BLaER1 (cell line): ENCODE data around the gene ZKSCAN8.
"Not testable (repeated sequence)": the region's sequence is repeated elsewhere in the genome, so short reads cannot be mapped to it uniquely, and the experiment has no call there.

Source experiments
- H3K27ac ChIP-seq: shearing (Covaris generic); formaldehyde crosslinking; 2 replicates; pipeline ENCODE4 v1.8.1; 2022
- H3K27me3 ChIP-seq: shearing (Covaris generic); formaldehyde crosslinking; 2 replicates; pipeline ENCODE4 v1.8.1; 2022
- H3K36me3 ChIP-seq: shearing (Covaris generic); formaldehyde crosslinking; 2 replicates; pipeline ENCODE4 v1.8.1; 2022
- H3K4me1 ChIP-seq: shearing (Covaris generic); formaldehyde crosslinking; 2 replicates; pipeline ENCODE4 v1.8.1; 2022
- H3K4me2 ChIP-seq: shearing (Covaris generic); formaldehyde crosslinking; 2 replicates; pipeline ENCODE4 v1.8.1; 2022
- H3K4me3 ChIP-seq: shearing (Covaris generic); formaldehyde crosslinking; 2 replicates; pipeline ENCODE4 v1.8.1; 2022
- H3K9ac ChIP-seq: shearing (Covaris generic); formaldehyde crosslinking; 2 replicates; pipeline ENCODE4 v1.8.1; 2022
- H3K9me3 ChIP-seq: shearing (Covaris generic); formaldehyde crosslinking; 2 replicates; pipeline ENCODE4 v1.8.1; 2022
- H4K20me1 ChIP-seq: shearing (Covaris generic); formaldehyde crosslinking; 2 replicates; pipeline ENCODE4 v1.8.1; 2022
- Cebpa-rat ChIP-seq: shearing (Covaris generic); IDR thresholded peaks from 2 replicates; pipeline ENCODE4 v1.8.1; 2022

The ZKSCAN8 gene

DNA sequence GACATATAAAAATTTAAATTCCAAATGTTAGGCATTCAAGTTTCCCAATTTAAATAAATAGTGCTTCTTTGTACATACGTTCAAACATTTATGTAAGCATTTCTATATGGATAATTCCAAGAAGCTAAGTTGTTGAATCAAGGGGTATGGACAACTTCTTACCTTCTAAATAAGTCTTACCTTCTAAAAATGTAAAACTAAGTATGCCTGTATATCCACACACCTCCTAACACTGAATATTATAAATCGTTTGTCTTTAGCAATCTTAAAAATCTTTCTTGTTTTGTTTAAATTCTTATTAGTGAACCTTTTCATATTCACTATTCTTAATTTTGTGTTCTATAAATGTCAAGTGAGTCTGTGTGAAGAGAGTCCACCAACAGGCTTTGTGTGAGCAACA lies 19.8 kb upstream of the ZKSCAN8 start:
- H3K4me1 ChIP-seq: peaks cover 25% of the 10 kb centered on the region
- peaks cover 17% of the 10 kb centered on the region for H4K20me1 ChIP-seq
- peaks cover 57% of the 10 kb centered on the region for H3K36me3 ChIP-seq
- H3K9ac ChIP-seq: no peak overlapping the region
- TF ChIP-seq Cebpa-rat: no peak
- no peaks in the 10 kb centered on the region for H3K9me3 ChIP-seq
- H3K27ac ChIP-seq: no peak overlapping the region
- no peak overlapping the region for H3K4me2 ChIP-seq
- no peaks in the 10 kb centered on the region for H3K27me3 ChIP-seq
- no peak overlapping the region for H3K4me3 ChIP-seq

DNA sequence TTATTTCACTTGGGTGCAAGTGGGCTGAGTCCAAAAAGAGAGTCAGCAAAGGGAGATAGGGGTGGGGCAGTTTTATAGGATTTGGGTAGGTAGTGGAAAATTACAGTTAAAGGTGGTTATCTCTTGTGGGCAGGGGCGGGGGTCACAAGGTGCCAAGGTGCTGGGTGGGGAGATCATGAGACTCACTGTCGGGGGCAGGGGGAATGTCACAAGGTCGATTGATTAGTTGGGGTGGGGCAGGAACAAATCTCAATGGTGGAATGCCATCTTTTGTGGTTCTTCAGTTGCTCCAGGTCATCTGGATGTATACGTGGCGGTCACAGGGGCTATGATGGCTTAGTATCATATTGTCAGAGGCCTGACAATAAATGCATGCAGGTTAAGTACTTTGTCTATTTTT lies 19.4 kb upstream of the ZKSCAN8 start:
- H3K4me2 ChIP-seq, H3K9me3 ChIP-seq, H3K27me3 ChIP-seq, H3K9ac ChIP-seq, H3K4me3 ChIP-seq, H3K27ac ChIP-seq: not testable (repeated sequence)
- Histone ChIP-seq H3K36me3 (peaks cover 58% of the 10 kb centered on the region), H3K4me1 (peaks cover 29% of the 10 kb centered on the region), H4K20me1 (peaks cover 21% of the 10 kb centered on the region)

DNA sequence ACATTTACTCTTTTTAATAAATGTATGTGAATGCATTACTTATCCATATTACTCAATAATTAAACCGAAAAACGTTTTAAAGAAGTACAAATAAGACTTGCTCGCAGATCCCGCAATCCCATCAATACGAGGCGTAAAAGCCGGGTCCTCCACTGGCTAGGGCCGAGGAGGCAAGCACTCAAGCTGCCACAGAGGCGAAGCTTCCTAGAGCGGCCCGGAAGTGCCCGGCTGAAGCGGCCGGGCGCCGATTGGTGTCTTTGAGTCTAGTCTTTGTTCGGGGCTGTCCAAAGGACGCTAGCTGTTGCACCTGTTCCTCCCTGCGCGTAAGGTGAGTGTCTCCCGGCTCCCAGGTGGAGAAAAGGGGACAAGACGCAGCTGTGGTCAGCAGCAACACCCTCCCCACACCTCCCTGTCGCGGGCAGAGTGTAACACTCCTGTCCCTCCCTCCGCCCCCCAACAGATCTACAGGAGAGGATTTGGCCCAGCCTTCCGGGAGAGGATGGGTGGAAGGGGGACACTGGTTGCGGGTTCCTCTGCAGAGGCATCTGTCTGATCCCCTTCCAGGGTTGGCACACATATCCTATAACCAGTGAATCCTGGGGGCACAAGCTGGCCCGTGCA lies 17.2 kb upstream of the ZKSCAN8 start, which contains the start of gene ZSCAN16:
Gene ZSCAN16, plus strand, starts transcription at position 260 of the 621 bp plus-strand sequence. CDS start 835 bp downstream, outside the sequence.
- Histone ChIP-seq H3K4me2 (peak within 1 kb of the TSS; percentile 92), H4K20me1 (peaks cover 40% of the 10 kb centered on the region), H3K9ac (peak within 1 kb of the TSS; percentile 86), H3K36me3 (peaks cover 61% of the 10 kb centered on the region), H3K4me1 (peaks cover 32% of the 10 kb centered on the region), H3K4me3 (peak within 1 kb of the TSS; percentile 90), H3K27me3 (no peaks in the 10 kb centered on the region), H3K9me3 (no peaks in the 10 kb centered on the region), H3K27ac (peak within 1 kb of the TSS; percentile 89)
- TF ChIP-seq Cebpa-rat: no peak

DNA sequence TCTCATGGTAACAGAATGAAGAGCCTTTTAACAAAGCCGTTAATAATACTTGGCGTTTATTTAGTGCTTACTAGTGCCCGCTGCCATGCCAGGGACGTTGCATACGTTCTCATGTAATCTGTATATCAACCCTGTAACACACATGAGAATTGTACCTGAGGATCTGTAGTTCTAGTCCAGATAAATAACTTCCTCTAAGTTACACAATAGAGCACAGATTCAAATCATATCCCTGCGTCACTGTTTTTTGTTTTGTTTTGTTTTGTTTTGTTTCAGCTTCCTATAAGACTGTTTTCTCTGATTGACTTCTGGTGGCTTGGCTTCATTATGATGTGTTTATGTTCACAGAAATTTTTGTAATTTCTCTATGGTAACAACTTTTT lies 16.7 kb upstream of the ZKSCAN8 start:
- peak overlapping the region; percentile 89 for H3K27ac ChIP-seq
- peak overlapping the region; percentile 92 for H3K4me2 ChIP-seq
- H3K36me3 ChIP-seq: peaks cover 64% of the 10 kb centered on the region

DNA sequence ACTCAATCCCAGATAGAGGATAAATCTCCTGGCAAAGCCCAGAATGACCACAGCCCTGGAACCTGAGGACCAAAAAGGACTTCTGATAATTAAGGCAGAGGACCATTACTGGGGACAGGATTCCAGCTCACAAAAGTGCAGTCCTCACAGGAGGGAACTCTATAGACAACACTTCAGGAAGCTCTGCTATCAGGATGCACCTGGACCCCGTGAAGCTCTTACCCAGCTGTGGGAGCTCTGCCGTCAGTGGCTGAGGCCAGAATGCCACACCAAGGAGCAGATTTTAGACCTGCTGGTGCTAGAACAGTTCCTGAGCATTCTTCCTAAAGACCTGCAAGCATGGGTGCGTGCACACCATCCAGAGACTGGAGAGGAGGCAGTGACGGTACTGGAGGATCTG lies 16.3 kb upstream of the ZKSCAN8 start:
- H3K4me3 ChIP-seq: peak overlapping the region; percentile 90
- peak overlapping the region; percentile 86 for H3K9ac ChIP-seq

More for the DNA sequence above, 16.7 kb upstream of the ZKSCAN8 start:
- no peak for TF ChIP-seq Cebpa-rat
- H3K27me3 ChIP-seq: no peaks in the 10 kb centered on the region
- H3K4me1 ChIP-seq: peaks cover 32% of the 10 kb centered on the region
- peak overlapping the region; percentile 86 for H3K9ac ChIP-seq
- H3K9me3 ChIP-seq: no peaks in the 10 kb centered on the region
- peaks cover 46% of the 10 kb centered on the region for H4K20me1 ChIP-seq
- H3K4me3 ChIP-seq: peak overlapping the region; percentile 90

DNA sequence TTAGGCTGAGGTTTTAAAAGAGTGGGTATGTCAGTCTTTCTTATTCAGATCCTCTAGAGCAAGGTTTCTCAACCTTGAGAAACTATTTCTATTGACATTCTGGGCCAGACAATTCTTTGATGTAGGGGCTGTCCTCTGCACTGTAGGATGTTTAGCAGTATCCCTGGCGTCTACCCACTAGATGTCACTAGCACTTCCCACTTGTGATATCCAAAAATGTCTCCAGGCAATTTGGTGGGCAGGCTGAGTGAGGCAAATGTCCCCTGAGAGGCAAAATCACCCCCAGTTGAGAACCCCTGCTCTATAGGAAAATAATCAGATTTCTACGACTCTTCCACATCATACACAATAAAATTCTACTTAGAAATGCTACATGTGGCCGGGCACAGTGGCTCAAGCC lies 7.7 kb upstream of the ZKSCAN8 start:
- peak overlapping the region; percentile 40 for H3K4me2 ChIP-seq
- no peaks in the 10 kb centered on the region for H3K9me3 ChIP-seq
- no peak overlapping the region for H3K9ac ChIP-seq
- H3K27ac ChIP-seq: no peak overlapping the region
- peaks cover 45% of the 10 kb centered on the region for H3K36me3 ChIP-seq
- no peaks in the 10 kb centered on the region for H3K27me3 ChIP-seq
- H3K4me1 ChIP-seq: peaks cover 33% of the 10 kb centered on the region
- no peak overlapping the region for H3K4me3 ChIP-seq
- no peak for TF ChIP-seq Cebpa-rat
- peaks cover 43% of the 10 kb centered on the region for H4K20me1 ChIP-seq

More for the DNA sequence above, 16.3 kb upstream of the ZKSCAN8 start:
- Histone ChIP-seq H3K36me3 (peaks cover 64% of the 10 kb centered on the region), H3K4me1 (peaks cover 32% of the 10 kb centered on the region), H4K20me1 (peaks cover 50% of the 10 kb centered on the region), H3K27ac (peak overlapping the region; percentile 89), H3K27me3 (no peaks in the 10 kb centered on the region), H3K4me2 (peak overlapping the region; percentile 92), H3K9me3 (no peaks in the 10 kb centered on the region)
- no peak for TF ChIP-seq Cebpa-rat

DNA sequence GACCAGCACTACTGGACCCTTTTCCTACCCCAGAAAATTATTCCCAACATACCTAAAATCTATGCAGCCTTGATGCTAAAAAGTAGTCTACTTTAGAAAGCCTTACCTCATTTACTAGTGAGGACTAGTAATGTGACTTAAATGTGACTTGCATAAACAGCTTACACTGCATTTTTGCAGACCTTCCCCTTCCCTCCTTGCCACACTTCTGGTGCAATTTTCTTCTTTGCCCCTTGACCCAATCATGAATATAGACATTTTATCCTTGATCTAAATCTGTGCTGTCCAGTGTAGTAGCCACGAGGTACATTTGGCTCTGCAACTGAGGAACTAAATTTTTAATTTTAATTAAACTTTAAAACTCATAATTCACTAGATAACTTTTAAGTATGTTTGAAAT lies 7.0 kb upstream of the ZKSCAN8 start:
- Histone ChIP-seq H3K4me2 (peak overlapping the region; percentile 40), H3K4me3 (no peak overlapping the region), H3K4me1 (peaks cover 33% of the 10 kb centered on the region), H3K27me3 (no peaks in the 10 kb centered on the region), H4K20me1 (peaks cover 38% of the 10 kb centered on the region), H3K9me3 (no peaks in the 10 kb centered on the region), H3K9ac (no peak overlapping the region), H3K27ac (no peak overlapping the region), H3K36me3 (peaks cover 38% of the 10 kb centered on the region)
- TF ChIP-seq Cebpa-rat: no peak

DNA sequence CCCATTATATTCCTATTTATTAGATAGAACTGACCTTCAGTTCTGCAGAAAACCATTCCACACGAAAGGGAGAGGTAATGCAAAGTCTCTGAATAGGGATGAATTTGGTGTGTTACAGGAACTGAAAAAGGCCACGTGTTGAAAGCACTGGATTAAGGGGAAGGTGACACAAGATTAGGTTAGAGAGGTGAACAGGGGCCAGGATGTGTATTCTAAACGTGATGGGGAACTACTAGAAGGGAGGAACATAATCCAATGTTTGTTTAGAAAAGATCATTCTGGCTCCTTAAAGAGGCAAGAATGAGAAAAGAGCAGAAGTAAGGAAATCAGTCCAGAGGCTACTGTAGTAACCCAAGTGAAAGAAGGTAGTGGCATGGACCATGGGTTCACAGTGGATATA lies 6.3 kb upstream of the ZKSCAN8 start:
- H3K27ac ChIP-seq: no peak overlapping the region
- peaks cover 31% of the 10 kb centered on the region for H4K20me1 ChIP-seq
- H3K4me2 ChIP-seq: peak overlapping the region; percentile 92
- H3K27me3 ChIP-seq: no peaks in the 10 kb centered on the region
- peak overlapping the region; percentile 79; the same call in 1 of the 2 replicates for H3K4me3 ChIP-seq
- no peak for TF ChIP-seq Cebpa-rat
- H3K36me3 ChIP-seq: peaks cover 31% of the 10 kb centered on the region
- H3K9ac ChIP-seq: no peak overlapping the region
- no peaks in the 10 kb centered on the region for H3K9me3 ChIP-seq
- peaks cover 39% of the 10 kb centered on the region for H3K4me1 ChIP-seq

DNA sequence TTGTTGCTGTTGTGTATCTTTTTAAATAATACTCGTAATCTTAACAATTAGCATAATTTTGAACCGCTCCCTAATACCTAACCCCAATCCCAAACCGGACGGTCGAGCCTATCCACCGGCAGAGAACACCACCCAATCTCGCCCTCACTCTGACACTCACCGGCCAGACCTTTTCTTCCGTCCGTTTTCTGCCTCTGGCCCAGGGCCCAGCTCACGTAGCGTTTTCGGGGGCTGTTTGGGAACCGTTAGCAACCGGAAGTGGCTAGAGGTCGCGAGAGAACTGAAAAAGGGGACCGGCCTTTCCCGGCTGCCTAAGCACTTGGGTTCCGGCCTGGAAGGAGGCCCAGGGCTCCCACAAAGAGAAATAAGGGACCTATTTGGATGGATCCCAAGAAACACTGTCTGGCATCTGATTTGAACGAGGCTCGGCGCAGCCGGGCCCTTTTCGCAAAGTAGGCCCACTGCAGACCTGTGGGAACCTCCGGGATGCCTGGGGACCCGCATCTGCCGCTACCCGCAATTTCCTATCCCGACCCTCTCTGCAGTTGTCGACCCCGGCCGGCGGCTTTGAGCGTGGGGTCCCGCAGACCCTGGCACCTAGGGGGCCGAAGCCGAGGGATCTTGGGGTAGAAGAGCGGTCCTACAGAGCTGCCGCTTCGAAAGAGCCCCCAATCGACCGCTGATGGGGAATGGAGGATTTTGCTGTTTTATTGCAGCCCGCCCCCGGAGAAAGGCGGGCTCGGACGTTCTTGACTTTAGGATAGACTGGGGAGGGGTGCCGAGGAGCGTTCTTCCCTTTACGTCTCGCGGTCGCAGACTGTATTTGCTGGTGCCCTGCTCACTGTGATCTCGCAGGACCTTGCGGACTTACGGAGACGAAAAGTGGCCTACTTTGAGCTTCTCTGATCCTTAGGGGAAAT lies 4.8 kb upstream of the ZKSCAN8 start:
- Histone ChIP-seq H3K27ac (peak overlapping the region; percentile 94), H3K36me3 (peaks cover 16% of the 10 kb centered on the region)

DNA sequence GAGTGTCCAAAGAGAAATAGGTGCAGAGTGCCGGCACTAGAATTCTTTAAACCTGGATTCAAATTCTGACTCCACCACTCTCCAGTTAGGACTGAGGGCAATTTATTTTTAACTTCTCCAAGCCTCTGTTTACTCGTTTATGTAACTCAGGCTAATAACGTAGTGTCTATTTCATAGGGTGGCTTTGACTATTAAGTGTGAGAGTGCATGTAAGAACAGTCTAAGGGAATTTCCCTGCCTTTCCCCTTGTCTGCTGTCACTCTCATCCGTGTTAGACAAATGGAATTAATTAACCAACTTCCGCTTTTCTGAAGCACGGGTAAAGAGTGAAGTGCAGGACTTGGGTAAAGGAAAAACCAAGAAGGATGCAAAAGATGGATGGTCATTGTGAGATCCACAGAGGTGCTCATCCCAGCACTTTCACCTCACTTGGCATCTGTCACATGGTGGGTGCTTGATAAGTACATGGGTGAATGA lies 4.1 kb upstream of the ZKSCAN8 start:
- Histone ChIP-seq H3K27me3 (no peaks in the 10 kb centered on the region), H4K20me1 (peaks cover 14% of the 10 kb centered on the region), H3K4me3 (peak overlapping the region; percentile 79), H3K36me3 (peaks cover 12% of the 10 kb centered on the region), H3K27ac (peak overlapping the region; percentile 94), H3K9ac (peak overlapping the region; percentile 92), H3K4me2 (peak overlapping the region; percentile 92), H3K9me3 (no peaks in the 10 kb centered on the region), H3K4me1 (peaks cover 51% of the 10 kb centered on the region)
- no peak for TF ChIP-seq Cebpa-rat

More for the DNA sequence above, 4.8 kb upstream of the ZKSCAN8 start:
- peak overlapping the region; percentile 92 for H3K4me2 ChIP-seq
- TF ChIP-seq Cebpa-rat: no peak
- H3K9ac ChIP-seq: peak overlapping the region; percentile 92
- peaks cover 18% of the 10 kb centered on the region for H4K20me1 ChIP-seq
- H3K4me3 ChIP-seq: peak overlapping the region; percentile 79
- H3K9me3 ChIP-seq: no peaks in the 10 kb centered on the region
- H3K4me1 ChIP-seq: peaks cover 49% of the 10 kb centered on the region
- no peaks in the 10 kb centered on the region for H3K27me3 ChIP-seq
